H9 (cell line): Measurements from ENCODE around the gene DISP3. TPM values are rescaled to one million over a fixed set of nuclear protein-coding genes. Genes with fewer than 3 reads are reported as not detected.
A peak's percentile ranks its signal among the peaks of the same experiment; 100 is the strongest.

Source experiments
- DNase-seq: peaks from one replicate; pipeline ENCODE4 v3.0.0-alpha.2; 2017
- H2AFZ ChIP-seq: one replicate; pipeline ENCODE4 v1.6.1; 2013; ENCODE audit warnings: mild to moderate bottlenecking, low read length, control low read depth, moderate library complexity
- H2AK5ac ChIP-seq: 2 replicates; pipeline ENCODE4 v1.6.1; 2013; ENCODE audit warnings: low read length, control low read depth, mixed read lengths; ENCODE audit not compliant: insufficient read length
- H2BK120ac ChIP-seq: one replicate; pipeline ENCODE4 v1.6.1; 2013; ENCODE audit warnings: low read depth, mild to moderate bottlenecking, low read length, control low read depth, inconsistent platforms; ENCODE audit not compliant: poor library complexity, severe bottlenecking
- H2BK12ac ChIP-seq: 2 replicates; pipeline ENCODE4 v1.6.1; 2013; ENCODE audit warnings: low read length, control low read depth, mixed read lengths, low read depth; ENCODE audit not compliant: insufficient read length
- H2BK15ac ChIP-seq: 2 replicates; pipeline ENCODE4 v1.6.1; 2013; ENCODE audit warnings: low read depth, low read length, control low read depth
- H2BK20ac ChIP-seq: one replicate; pipeline ENCODE4 v1.6.1; 2013; ENCODE audit warnings: low read depth, mild to moderate bottlenecking, low read length, control low read depth, inconsistent platforms; ENCODE audit not compliant: poor library complexity, severe bottlenecking
- H2BK5ac ChIP-seq: 2 replicates; pipeline ENCODE4 v1.6.1; 2013; ENCODE audit warnings: low read length, control low read depth, mixed read lengths; ENCODE audit not compliant: insufficient read length
- H3K14ac ChIP-seq: 2 replicates; pipeline ENCODE4 v1.6.1; 2013; ENCODE audit warnings: low read length, control low read depth; ENCODE audit not compliant: insufficient read depth
- H3K18ac ChIP-seq: 2 replicates; pipeline ENCODE4 v1.6.1; 2013; ENCODE audit warnings: low read depth, mild to moderate bottlenecking, mixed read lengths, low read length, control low read depth; ENCODE audit not compliant: insufficient read length
- H3K23ac ChIP-seq: 2 replicates; pipeline ENCODE4 v1.6.1; 2013; ENCODE audit warnings: low read length, control low read depth, mixed read lengths, low read depth; ENCODE audit not compliant: insufficient read length
- H3K23me2 ChIP-seq: 2 replicates; pipeline ENCODE4 v1.6.1; 2013; ENCODE audit warnings: low read depth, mild to moderate bottlenecking, mixed read lengths, low read length, control low read depth; ENCODE audit not compliant: insufficient read length, poor library complexity, severe bottlenecking
- H3K27ac ChIP-seq: 2 replicates; pipeline ENCODE4 v1.5.1; 2013; ENCODE audit warnings: low read length, control low read depth, mixed read lengths, low read depth; ENCODE audit not compliant: insufficient read length
- H3K27me3 ChIP-seq: 2 replicates; pipeline ENCODE4 v1.6.1; 2013; ENCODE audit warnings: low read length, control low read depth, inconsistent platforms; ENCODE audit not compliant: insufficient read depth
- H3K4ac ChIP-seq: 2 replicates; pipeline ENCODE4 v1.6.1; 2013; ENCODE audit warnings: low read depth, mild to moderate bottlenecking, control low read depth, inconsistent platforms, low read length, moderate library complexity
- H3K4me1 ChIP-seq: 2 replicates; pipeline ENCODE4 v1.6.1; 2013; ENCODE audit warnings: low read length, control low read depth, inconsistent platforms; ENCODE audit not compliant: insufficient read depth
- H3K4me2 ChIP-seq: 2 replicates; pipeline ENCODE4 v1.6.1; 2013; ENCODE audit warnings: low read length, control low read depth, mixed read lengths; ENCODE audit not compliant: insufficient read length, insufficient read depth
- H3K56ac ChIP-seq: 2 replicates; pipeline ENCODE4 v1.6.1; 2013; ENCODE audit warnings: low read depth, mild to moderate bottlenecking, mixed read lengths, low read length, control low read depth; ENCODE audit not compliant: insufficient read length
- H3K79me1 ChIP-seq: 2 replicates; pipeline ENCODE4 v1.6.1; 2013; ENCODE audit warnings: low read depth, mild to moderate bottlenecking, moderate library complexity, low read length, control low read depth, inconsistent platforms; ENCODE audit not compliant: insufficient read depth, poor library complexity, severe bottlenecking
- H3K79me2 ChIP-seq: 2 replicates; pipeline ENCODE4 v1.6.1; 2013; ENCODE audit warnings: low read length, control low read depth, inconsistent platforms; ENCODE audit not compliant: insufficient read depth
- H3K9ac ChIP-seq: 2 replicates; pipeline ENCODE4 v1.6.1; 2013; ENCODE audit warnings: low read length, control low read depth, mixed read lengths; ENCODE audit not compliant: insufficient read length; ENCODE audit errors: extremely low read depth
- H3K9me3 ChIP-seq: one replicate; pipeline ENCODE4 v1.6.1; 2013; ENCODE audit warnings: low read depth, low read length, inconsistent platforms; ENCODE audit not compliant: control insufficient read depth
- H3T11ph ChIP-seq: one replicate; pipeline ENCODE4 v1.6.1; 2013; ENCODE audit warnings: mild to moderate bottlenecking, low read length, control low read depth, inconsistent platforms
- H4K20me1 ChIP-seq: one replicate; pipeline ENCODE4 v1.6.1; 2013; ENCODE audit not compliant: control insufficient read depth, insufficient read length, insufficient read depth
- H4K5ac ChIP-seq: 2 replicates; pipeline ENCODE4 v1.6.1; 2013; ENCODE audit warnings: low read depth, mild to moderate bottlenecking, mixed read lengths, low read length, control low read depth; ENCODE audit not compliant: insufficient read length
- H4K8ac ChIP-seq: replicated peaks from 2 replicates; pipeline ENCODE4 v1.6.1; 2013; ENCODE audit warnings: low read length, control low read depth, mixed read lengths, low read depth; ENCODE audit not compliant: insufficient read length
- H4K91ac ChIP-seq: 2 replicates; pipeline ENCODE4 v1.6.1; 2013; ENCODE audit warnings: low read depth, mild to moderate bottlenecking, moderate library complexity, mixed read lengths, low read length, control low read depth; ENCODE audit not compliant: insufficient read length
- H3K27ac Mint-ChIP-seq, 3 experiments: 2 replicates in 2 of 3; 3 replicates in 1 of 3; pipeline ENCODE4 v1.8.0; 2020 to 2021; ENCODE audit warnings: mixed read lengths in 3 of 3, mild to moderate bottlenecking in 1 of 3, moderate library complexity in 1 of 3
- H3K27me3 Mint-ChIP-seq: 2 replicates; pipeline ENCODE4 v1.8.0; 2021; ENCODE audit warnings: low read depth, mild to moderate bottlenecking, moderate library complexity, mixed read lengths
- H3K36me3 Mint-ChIP-seq, 3 experiments: 2 replicates in 2 of 3; 3 replicates in 1 of 3; pipeline ENCODE4 v1.8.0; 2020 to 2021; ENCODE audit warnings: low read depth in 3 of 3, mixed read lengths in 3 of 3; ENCODE audit not compliant: insufficient read depth in 1 of 3
- H3K4me1 Mint-ChIP-seq, 2 experiments: 2 replicates each; pipeline ENCODE4 v1.8.0; 2020; ENCODE audit warnings: mixed read lengths in 2 of 2
- H3K4me3 Mint-ChIP-seq, 2 experiments: 2 replicates in 1 of 2; 3 replicates in 1 of 2; pipeline ENCODE4 v1.8.0; 2020 to 2021; ENCODE audit warnings: mild to moderate bottlenecking in 2 of 2, mixed read lengths in 2 of 2, moderate library complexity in 1 of 2
- H3K9me3 Mint-ChIP-seq, 2 experiments: 2 replicates in 1 of 2; 3 replicates in 1 of 2; pipeline ENCODE4 v1.8.0; 2020; ENCODE audit warnings: mild to moderate bottlenecking in 2 of 2, mixed read lengths in 2 of 2, moderate library complexity in 1 of 2
- WGBS: extraction: QIAGEN DNeasy Blood & Tissue Kit; methylation state at CpG from one replicate; pipeline ENCODE4 v1.1.7; 2013; ENCODE audit warnings: missing lambda C conversion rate, low lambda C conversion rate, mixed read lengths; ENCODE audit not compliant: insufficient read length; ENCODE audit errors: extremely low coverage; 5-methylcytosine and 5-hydroxymethylcytosine counted together
- total RNA-seq: library from RNA; stranded (reverse); gene quantifications from 2 replicates; pipeline ENCODE4 v1.2.1, GENCODE V29; 2021
- TF ChIP-seq, protein P1 (sequence below): fragments of 200-600 bp; sonication (generic); conservative IDR thresholded peaks from 3 replicates; pipeline ENCODE4 v1.8.0; 2021; ENCODE audit warnings: antibody characterized with exemption, mild to moderate bottlenecking

Gene DISP3
- total RNA-seq, 1 experiment from 2014 or later, result 3.5 TPM

- Histone ChIP-seq H3K14ac (no peak overlapping the region), H2BK20ac (no peak overlapping the region), H3K4ac (no peak overlapping the region), H2AK5ac (no peak overlapping the region), H4K20me1 (no peaks in the 10 kb centered on the region), H3K79me2 (no peaks in the 10 kb centered on the region), H3K27ac (no peak overlapping the region), H3K9me3 (no peaks in the 10 kb centered on the region), H3K56ac (no peak overlapping the region), H3K79me1 (no peaks in the 10 kb centered on the region), H2BK15ac (no peak overlapping the region), H4K5ac (no peak overlapping the region), H2BK12ac (no peak overlapping the region), H3K9ac (no peak overlapping the region), H2BK120ac (no peak overlapping the region), H4K8ac (no peak overlapping the region), H4K91ac (no peak overlapping the region), H2AFZ (no peak overlapping the region), H2BK5ac (no peak overlapping the region), H3K23me2 (no peaks in the 10 kb centered on the region), H3K4me2 (no peak overlapping the region), H3K4me1 (no peaks in the 10 kb centered on the region), H3T11ph (no peak overlapping the region), H3K18ac (no peak overlapping the region), H3K27me3 (no peaks in the 10 kb centered on the region; the same call in 1 of the 2 replicates), H3K23ac (no peak overlapping the region)
- WGBS, result no CpG with 5 or more reads among the region's 6 CpGs
- Mint-ChIP-seq H3K9me3 (no peaks in the 10 kb centered on the region), H3K36me3 (no peaks in the 10 kb centered on the region), H3K4me3 (no peak overlapping the region), H3K4me1 (peaks cover 0 to 5% of the 10 kb centered on the region in 2 experiments; a peak in 1 of 4 replicates), H3K27ac (peak overlapping the region in 1 of 3 experiments; percentile 16; a peak in 1 of 7 replicates), H3K27me3 (peaks cover 13% of the 10 kb centered on the region)
- TF ChIP-seq, protein P1, sequence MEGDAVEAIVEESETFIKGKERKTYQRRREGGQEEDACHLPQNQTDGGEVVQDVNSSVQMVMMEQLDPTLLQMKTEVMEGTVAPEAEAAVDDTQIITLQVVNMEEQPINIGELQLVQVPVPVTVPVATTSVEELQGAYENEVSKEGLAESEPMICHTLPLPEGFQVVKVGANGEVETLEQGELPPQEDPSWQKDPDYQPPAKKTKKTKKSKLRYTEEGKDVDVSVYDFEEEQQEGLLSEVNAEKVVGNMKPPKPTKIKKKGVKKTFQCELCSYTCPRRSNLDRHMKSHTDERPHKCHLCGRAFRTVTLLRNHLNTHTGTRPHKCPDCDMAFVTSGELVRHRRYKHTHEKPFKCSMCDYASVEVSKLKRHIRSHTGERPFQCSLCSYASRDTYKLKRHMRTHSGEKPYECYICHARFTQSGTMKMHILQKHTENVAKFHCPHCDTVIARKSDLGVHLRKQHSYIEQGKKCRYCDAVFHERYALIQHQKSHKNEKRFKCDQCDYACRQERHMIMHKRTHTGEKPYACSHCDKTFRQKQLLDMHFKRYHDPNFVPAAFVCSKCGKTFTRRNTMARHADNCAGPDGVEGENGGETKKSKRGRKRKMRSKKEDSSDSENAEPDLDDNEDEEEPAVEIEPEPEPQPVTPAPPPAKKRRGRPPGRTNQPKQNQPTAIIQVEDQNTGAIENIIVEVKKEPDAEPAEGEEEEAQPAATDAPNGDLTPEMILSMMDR, result no peak
- DNase-seq, result no peak
Measured at GRCh38 chr1:11468878-11469277, 10.1 kb upstream of the DISP3 start.
